IMR-90 (cell line): Measurements from ENCODE around the gene DEPDC5. TPM values are rescaled to one million over a fixed set of nuclear protein-coding genes. Genes with fewer than 3 reads are reported as not detected.
A peak's percentile ranks its signal among the peaks of the same experiment; 100 is the strongest.

Experiments
- ATAC-seq: fragments of 200-7000 bp; cut with Tn5 transposase; 2 replicates; pipeline ENCODE4 v1.9.1; 2020; ENCODE audit warnings: low read depth, mild to moderate bottlenecking, moderate library complexity
- BruUV-seq: library from RNA; stranded (reverse); fragments of 400-500 nt; replicated peaks from 2 replicates; lab custom pipeline; 2021; lab: Mats Ljungman, UMichigan
- CTCF ChIA-PET: fragments of 300-600 bp; formaldehyde crosslinking; extraction: SDS; loops from one replicate; lab custom pipeline; 2021; ENCODE audit warnings: antibody characterized with exemption; lab: Yijun Ruan, JAX
- POLR2A ChIA-PET: fragments of 300-600 bp; sonication (Branson Sonifier 250); formaldehyde crosslinking; loops from one replicate; lab custom pipeline; 2022; ENCODE audit warnings: antibody characterized with exemption; ENCODE audit not compliant: unreplicated experiment; lab: Charles Lee
- DNase-seq: peaks from one replicate; pipeline ENCODE4 v3.0.0; 2013
- H2AFZ ChIP-seq: replicated peaks from 2 replicates; pipeline ENCODE3; 2013; ENCODE audit warnings: low read length, mild to moderate bottlenecking; ENCODE audit not compliant: poor library complexity
- H2AK5ac ChIP-seq: 2 replicates; pipeline ENCODE4 v1.6.1; 2013; ENCODE audit warnings: low read depth, low read length, inconsistent platforms
- H2AK9ac ChIP-seq: replicated peaks from 2 replicates; pipeline ENCODE3; 2013; ENCODE audit warnings: mild to moderate bottlenecking, low read depth, low read length, moderate library complexity; ENCODE audit not compliant: poor library complexity
- H2BK120ac ChIP-seq: 2 replicates; pipeline ENCODE4 v1.6.1; 2013; ENCODE audit warnings: low read depth, low read length, inconsistent platforms
- H2BK15ac ChIP-seq: 3 replicates; pipeline ENCODE4 v1.6.1; 2013; ENCODE audit warnings: low read depth, low read length, inconsistent platforms
- H2BK20ac ChIP-seq: 2 replicates; pipeline ENCODE4 v1.6.1; 2013; ENCODE audit warnings: low read depth, mild to moderate bottlenecking, inconsistent platforms, low read length, moderate library complexity
- H2BK5ac ChIP-seq: 2 replicates; pipeline ENCODE4 v1.6.1; 2013; ENCODE audit warnings: mild to moderate bottlenecking, low read depth, low read length, inconsistent platforms; ENCODE audit not compliant: poor library complexity, severe bottlenecking
- H3K14ac ChIP-seq: replicated peaks from 2 replicates; pipeline ENCODE4 v1.6.1; 2013; ENCODE audit warnings: low read depth, low read length, inconsistent platforms
- H3K18ac ChIP-seq: 2 replicates; pipeline ENCODE4 v1.6.1; 2013; ENCODE audit warnings: low read depth, low read length, control low read depth
- H3K23ac ChIP-seq: 2 replicates; pipeline ENCODE4 v1.6.1; 2013; ENCODE audit warnings: low read depth, low read length, inconsistent platforms
- H3K27ac ChIP-seq: 2 replicates; pipeline ENCODE4 v1.5.1; 2013; ENCODE audit warnings: mild to moderate bottlenecking, control low read depth, low read length; ENCODE audit not compliant: insufficient read depth
- H3K27me3 ChIP-seq: 2 replicates; pipeline ENCODE4 v1.6.1; 2013; ENCODE audit warnings: low read length; ENCODE audit not compliant: control insufficient read depth, insufficient read depth
- H3K36me3 ChIP-seq: 2 replicates; pipeline ENCODE4 v1.6.1; 2013; ENCODE audit warnings: low read length, mixed read lengths; ENCODE audit not compliant: control insufficient read depth, insufficient read depth
- H3K4ac ChIP-seq: 2 replicates; pipeline ENCODE4 v1.6.1; 2013; ENCODE audit warnings: low read depth, low read length, inconsistent platforms
- H3K4me1 ChIP-seq: 2 replicates; pipeline ENCODE4 v1.6.1; 2013; ENCODE audit warnings: low read length, mixed read lengths; ENCODE audit not compliant: control insufficient read depth, insufficient read depth
- H3K4me2 ChIP-seq: 2 replicates; pipeline ENCODE4 v1.6.1; 2013; ENCODE audit warnings: low read depth, mild to moderate bottlenecking, control low read depth, low read length, moderate library complexity
- H3K4me3 ChIP-seq: 2 replicates; pipeline ENCODE4 v1.5.1; 2013; ENCODE audit warnings: low read depth, mild to moderate bottlenecking, control low read depth, low read length, moderate library complexity; ENCODE audit not compliant: insufficient read depth
- H3K56ac ChIP-seq: 2 replicates; pipeline ENCODE4 v1.6.1; 2013; ENCODE audit warnings: low read length, inconsistent platforms; ENCODE audit not compliant: insufficient read depth; ENCODE audit errors: extremely low read depth
- H3K79me1 ChIP-seq, 2 experiments: 2 replicates each; pipeline ENCODE4 v1.6.1; 2013; ENCODE audit warnings: low read length in 2 of 2, inconsistent platforms in 1 of 2, low read depth in 1 of 2
- H3K9ac ChIP-seq: 2 replicates; pipeline ENCODE4 v1.6.1; 2013; ENCODE audit warnings: low read depth, low read length, control low read depth
- H3K9me1 ChIP-seq: 2 replicates; pipeline ENCODE4 v1.6.1; 2013; ENCODE audit warnings: low read length, inconsistent platforms; ENCODE audit not compliant: insufficient read depth
- H3K9me3 ChIP-seq: 2 replicates; pipeline ENCODE4 v1.6.1; 2013; ENCODE audit warnings: low read length; ENCODE audit not compliant: control insufficient read depth, insufficient read depth
- H4K20me1 ChIP-seq: 2 replicates; pipeline ENCODE4 v1.6.1; 2013; ENCODE audit warnings: low read length, inconsistent platforms; ENCODE audit not compliant: insufficient read depth
- H4K5ac ChIP-seq: 2 replicates; pipeline ENCODE4 v1.6.1; 2013; ENCODE audit warnings: mild to moderate bottlenecking, low read depth, low read length, control low read depth
- H4K8ac ChIP-seq, 2 experiments: 2 replicates each; pipeline ENCODE4 v1.6.1; 2013; ENCODE audit warnings: low read depth in 2 of 2, low read length in 2 of 2, control low read depth in 1 of 2, inconsistent platforms in 1 of 2
- H4K91ac ChIP-seq: 2 replicates; pipeline ENCODE4 v1.6.1; 2013; ENCODE audit warnings: low read depth, low read length, inconsistent platforms; ENCODE audit not compliant: insufficient read depth
- CEBPB ChIP-seq: IDR thresholded peaks from 2 replicates; pipeline ENCODE4 v1.6.1; 2012; ENCODE audit warnings: low read depth, low read length, improper control_type of control experiment
- RAD21 ChIP-seq: IDR thresholded peaks from 2 replicates; pipeline ENCODE4 v1.6.1; 2012; ENCODE audit warnings: low read length, improper control_type of control experiment
- WGBS, 2 experiments: methylation state at CpG; one replicate each; pipeline versions ENCODE4 v1.1.5 to v1.1.7; 2013; ENCODE audit warnings: missing lambda C conversion rate in 2 of 2; ENCODE audit not compliant: insufficient read length in 1 of 2; ENCODE audit errors: extremely low coverage in 2 of 2; 5-methylcytosine and 5-hydroxymethylcytosine counted together
- dilution Hi-C: fragments of 300-500 bp; cut with HindIII; formaldehyde crosslinking; loops from one replicate; pipeline ENCODE4 v1.14.3; 2018; ENCODE audit warnings: low sequenced_read_pairs; ENCODE audit not compliant: unreplicated experiment
- in situ Hi-C: fragments of 300-500 bp; cut with MboI; formaldehyde crosslinking; loops from 3 replicates; pipeline ENCODE4 v1.14.3; 2019; ENCODE audit warnings: low sequenced_read_pairs, inconsistent platforms, mixed read lengths
- intact Hi-C: fragments of 100-400 bp; cut with micrococcal nuclease; formaldehyde crosslinking; loops from 2 replicates; pipeline ENCODE4 v1.10.0; 2022
- polyA plus RNA-seq, 3 experiments: library from polyadenylated mRNA; depleted of rRNA; stranded (reverse); fragments of >200 nt; gene quantifications; 2 replicates each; pipeline ENCODE4 v1.2.3, GENCODE V29; 2012; ENCODE audit warnings: low replicate concordance in 1 of 3
- total RNA-seq: library from RNA; depleted of rRNA; stranded (reverse); fragments of >200 nt; gene quantifications from 2 replicates; pipeline ENCODE4 v1.2.3, GENCODE V29; 2012

DEPDC5 gene
- total and polyA plus RNA-seq, 2 of the 4 experiments (the other 2 are of a cell fraction) = 6.6 to 12.9 TPM

DNA sequence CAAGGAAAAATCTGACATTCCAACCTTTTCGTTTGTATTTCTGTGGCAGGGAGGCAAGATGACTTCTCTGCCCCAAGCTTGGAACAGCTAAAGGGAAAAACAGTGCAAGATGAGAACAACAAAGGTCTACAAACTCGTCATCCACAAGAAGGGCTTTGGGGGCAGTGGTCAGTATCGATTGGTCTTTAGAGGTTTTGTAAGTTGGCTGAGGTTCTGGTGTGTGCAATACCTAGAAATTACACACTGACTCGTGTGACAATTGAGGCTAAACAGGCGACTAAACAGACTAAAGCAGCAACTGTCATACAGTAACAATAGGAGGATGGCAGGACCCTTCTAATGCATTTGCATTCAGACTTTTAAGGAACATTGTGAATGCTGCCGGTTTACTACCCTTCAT, 994 bp downstream of the DEPDC5 start:
- no CpG with 5 or more reads among the region's 6 CpGs for whole genome bisulfite sequencing, 2 experiments
- Histone ChIP-seq H3K27me3 (no peaks in the 10 kb centered on the region), H3K23ac (peak overlapping the region; percentile 34), H3K56ac (no peak overlapping the region), H3K4me3 (peak overlapping the region; percentile 67; the same call in 1 of the 2 replicates), H2AK9ac (no peak overlapping the region), H4K20me1 (no peaks in the 10 kb centered on the region), H3K9me1 (peaks cover 13% of the 10 kb centered on the region), H3K36me3 (peaks cover 9% of the 10 kb centered on the region), H4K8ac (peak overlapping the region in 1 of 2 experiments; percentile 84; a peak in 2 of 4 replicates), H2BK15ac (no peak overlapping the region), H3K9ac (peak overlapping the region; percentile 79; the same call in 1 of the 2 replicates), H3K79me1 (peaks cover 16 to 35% of the 10 kb centered on the region in 2 experiments), H2BK20ac (no peak overlapping the region), H2BK5ac (no peak overlapping the region), H3K9me3 (no peaks in the 10 kb centered on the region), H3K4me1 (peaks cover 9% of the 10 kb centered on the region), H3K4ac (peak overlapping the region; percentile 38), H3K14ac (peak overlapping the region; percentile 53; the same call in 1 of the 2 replicates), H2BK120ac (no peak overlapping the region), H4K5ac (no peak overlapping the region), H4K91ac (no peak overlapping the region), H3K27ac (no peak overlapping the region), H2AK5ac (no peak overlapping the region; the same call in 1 of the 2 replicates), H3K18ac (no peak overlapping the region), H2AFZ (no peak overlapping the region), H3K4me2 (peak overlapping the region; percentile 97)
- ATAC-seq = no peak
- no TSS peak for BruUV-seq
- TF ChIP-seq RAD21 (no peak), CEBPB (0 out of 2 replicates have a peak, but pooled peaks have one; percentile 2)
- dilution Hi-C loops (no loop called here), in situ Hi-C loops (loop anchor here (10.0 kb wide), 1 partner anchor 190 kb away; the partner anchor contains the start of gene YWHAH), intact Hi-C loops (loop anchor here (5.0 kb wide), 3 partner anchors 93 to 197 kb away; partner anchors contain the start of gene PISD)
- ChIA-PET POLR2A (no interaction called here), CTCF (interaction anchor here (0.6 kb wide), 2 partner anchors 20 to 76 kb away, joined by 3 read pairs; no protein-coding TSS in a partner anchor)
- no peak for DNase-seq
